Measurements from ENCODE around the gene BRICD5.

- TF ChIP-seq CTCF (IDR thresholded peaks at IDR 0.05) = no peak
- TF ChIP-seq POLR2AphosphoS5 (IDR thresholded peaks at IDR 0.05) = no peak
These were observed 24.6 kb downstream of the BRICD5 start for GRCh38 chr16:2186064-2186463.
